ENCODE results near the gene FBH1. TPM values are rescaled to one million over a fixed set of nuclear protein-coding genes. Genes with fewer than 3 reads are reported as not detected.

The FBH1 gene
- total and polyA plus RNA-seq, 4 donors = 39.4 to 93.2 (median 63.8) TPM

DNA sequence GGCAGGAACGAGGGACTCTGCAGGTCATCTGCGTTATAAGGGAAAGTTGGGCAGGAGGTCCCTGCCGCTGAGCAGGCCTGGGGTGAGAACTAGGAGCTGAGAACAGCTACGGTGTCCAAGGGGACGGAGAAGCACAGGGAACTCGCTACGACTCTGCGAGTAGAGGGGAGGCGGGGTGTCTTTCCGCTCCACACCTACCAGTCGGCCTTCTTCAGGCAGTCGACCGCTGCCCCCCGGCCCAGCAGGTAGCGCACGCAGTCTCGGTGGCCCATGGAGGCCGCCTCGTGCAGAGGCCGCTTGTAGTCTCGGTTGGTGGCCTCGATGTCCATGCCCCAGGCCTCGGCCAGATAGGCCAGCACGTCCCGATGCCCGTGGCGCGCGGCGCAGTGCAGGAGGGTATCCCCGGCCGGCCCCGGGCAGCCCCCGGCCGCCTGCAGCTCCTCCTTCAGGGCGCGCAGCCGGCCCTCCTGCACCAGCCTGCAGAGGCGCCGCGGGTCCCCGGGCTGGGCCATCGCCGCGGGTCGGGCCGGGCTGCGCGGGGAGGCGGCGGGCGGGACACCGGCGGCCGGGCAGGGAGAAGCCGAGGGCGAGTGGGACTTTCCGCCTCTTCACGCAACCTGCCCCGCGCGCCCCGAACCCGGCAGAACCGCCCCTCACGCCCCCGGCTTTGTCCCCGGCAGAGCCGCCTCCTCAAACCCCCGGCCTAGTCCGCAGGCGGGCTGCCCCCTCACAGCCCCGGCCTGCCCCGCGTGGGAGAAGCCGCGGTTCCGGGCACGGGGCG lies 1.0 kb upstream of the FBH1 start:
- Histone ChIP-seq H3K27ac (ENCODE audit: low read depth in 1 of 2, low read length in 1 of 2) (peak overlapping the region; percentile 76 to 92), H3K9ac (ENCODE audit: insufficient read depth in 1 of 2, low read length in 2 of 2) (peak overlapping the region in 1 of 2 donors; percentile 85), H3K4me3 (peak overlapping the region; percentile 69), H3K27me3 (ENCODE audit: control insufficient read depth in 3 of 3, insufficient read depth in 3 of 3, low read length in 2 of 3) (no peaks in the 10 kb centered on the region), H3K36me3 (ENCODE audit: control insufficient read depth in 4 of 4, insufficient read depth in 4 of 4, low read length in 4 of 4) (peaks cover 2 to 31% (median 4%) of the 10 kb centered on the region in 4 donors), H3K4me1 (ENCODE audit: control insufficient read depth in 5 of 5, insufficient read depth in 5 of 5, low read length in 5 of 5) (peaks cover 13 to 22% (median 15%) of the 10 kb centered on the region in 5 donors), H3K9me3 (ENCODE audit: control insufficient read depth in 4 of 4, insufficient read depth in 3 of 4, low read length in 3 of 4) (no peaks in the 10 kb centered on the region)
- DNase-seq (peak; percentile 30 to 40 (median 31)), ATAC-seq (ENCODE audit: insufficient read depth, low FRiP score) (peak; percentile 14)
- WGBS, 2 donors = 0 to 1% methylated on average over 44 to 80 of the region's 80 CpGs
- TF ChIP-seq, protein P1, sequence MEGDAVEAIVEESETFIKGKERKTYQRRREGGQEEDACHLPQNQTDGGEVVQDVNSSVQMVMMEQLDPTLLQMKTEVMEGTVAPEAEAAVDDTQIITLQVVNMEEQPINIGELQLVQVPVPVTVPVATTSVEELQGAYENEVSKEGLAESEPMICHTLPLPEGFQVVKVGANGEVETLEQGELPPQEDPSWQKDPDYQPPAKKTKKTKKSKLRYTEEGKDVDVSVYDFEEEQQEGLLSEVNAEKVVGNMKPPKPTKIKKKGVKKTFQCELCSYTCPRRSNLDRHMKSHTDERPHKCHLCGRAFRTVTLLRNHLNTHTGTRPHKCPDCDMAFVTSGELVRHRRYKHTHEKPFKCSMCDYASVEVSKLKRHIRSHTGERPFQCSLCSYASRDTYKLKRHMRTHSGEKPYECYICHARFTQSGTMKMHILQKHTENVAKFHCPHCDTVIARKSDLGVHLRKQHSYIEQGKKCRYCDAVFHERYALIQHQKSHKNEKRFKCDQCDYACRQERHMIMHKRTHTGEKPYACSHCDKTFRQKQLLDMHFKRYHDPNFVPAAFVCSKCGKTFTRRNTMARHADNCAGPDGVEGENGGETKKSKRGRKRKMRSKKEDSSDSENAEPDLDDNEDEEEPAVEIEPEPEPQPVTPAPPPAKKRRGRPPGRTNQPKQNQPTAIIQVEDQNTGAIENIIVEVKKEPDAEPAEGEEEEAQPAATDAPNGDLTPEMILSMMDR (IDR thresholded peaks at IDR 0.05; ENCODE audit: control extremely low read depth, extremely low read depth) = no peak

DNA sequence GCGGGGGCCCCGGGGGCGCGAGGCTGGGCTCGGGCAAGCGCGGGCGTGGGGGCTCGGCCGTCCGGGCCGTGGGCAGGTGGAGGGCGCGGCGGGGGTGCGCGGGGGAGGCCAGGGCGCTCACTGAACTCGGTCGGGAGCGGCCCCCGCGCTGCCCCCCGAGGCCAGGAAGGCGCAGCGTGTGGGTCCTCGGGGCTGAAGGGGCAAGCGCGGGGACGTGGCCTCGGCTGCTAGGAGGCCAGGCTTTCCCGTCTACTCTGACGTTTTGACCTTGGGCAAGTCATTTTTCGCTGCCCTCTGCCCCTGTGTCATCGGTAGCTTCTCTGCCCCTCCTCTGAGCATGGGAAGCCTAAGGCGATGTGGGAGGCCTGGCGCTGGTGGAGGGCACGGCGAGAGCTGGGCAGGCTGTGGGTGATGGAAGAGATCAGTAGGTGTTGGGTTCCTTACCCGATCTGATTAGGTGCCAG lies 441 bp downstream of the FBH1 start:
- no peaks in the 10 kb centered on the region for H3K9me3 ChIP-seq (ENCODE audit: control insufficient read depth in 4 of 4, insufficient read depth in 3 of 4, low read length in 3 of 4)
- peaks cover 14 to 25% (median 19%) of the 10 kb centered on the region in 5 donors for H3K4me1 ChIP-seq (ENCODE audit: control insufficient read depth in 5 of 5, insufficient read depth in 5 of 5, low read length in 5 of 5)
- peak overlapping the region; percentile 15 to 68 for H3K9ac ChIP-seq (ENCODE audit: insufficient read depth in 1 of 2, low read length in 2 of 2)
- H3K4me3 ChIP-seq = peak overlapping the region; percentile 92
- 1% methylated on average over 18 to 40 of the region's 40 CpGs for WGBS, 2 donors
- DNase-seq (peak; percentile 13 to 19 (median 17)), ATAC-seq (ENCODE audit: insufficient read depth, low FRiP score) (no peak)
- H3K36me3 ChIP-seq (ENCODE audit: control insufficient read depth in 4 of 4, insufficient read depth in 4 of 4, low read length in 4 of 4) = peaks cover 0 to 29% (median 6%) of the 10 kb centered on the region in 4 donors
- peak overlapping the region; percentile 90 to 91 for H3K27ac ChIP-seq (ENCODE audit: low read depth in 1 of 2, low read length in 1 of 2)
- TF ChIP-seq, protein P1 (IDR thresholded peaks at IDR 0.05; ENCODE audit: control extremely low read depth, extremely low read depth) = no peak
- no peaks in the 10 kb centered on the region for H3K27me3 ChIP-seq (ENCODE audit: control insufficient read depth in 3 of 3, insufficient read depth in 3 of 3, low read length in 2 of 3)

DNA sequence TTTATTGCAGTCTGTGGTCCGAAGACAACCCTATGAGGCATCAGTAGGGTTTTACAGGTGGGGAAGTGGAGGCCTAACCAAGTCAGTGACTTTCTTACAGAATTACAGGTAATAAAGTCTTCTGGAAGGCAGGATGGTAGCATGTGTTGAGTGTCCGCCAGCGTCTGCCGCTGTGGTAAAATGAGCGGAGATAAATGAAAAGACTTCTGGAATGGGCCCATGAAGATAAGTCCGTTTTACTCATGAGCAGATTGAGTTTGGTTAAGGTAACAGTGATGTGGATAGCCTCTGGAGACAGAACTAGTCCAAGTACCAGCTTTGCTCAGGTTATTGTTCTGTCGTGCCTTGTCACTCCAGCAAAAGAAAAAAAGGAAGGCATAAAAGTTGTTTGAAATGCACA lies 966 bp downstream of the FBH1 start:
- no peak for DNase-seq
- 71 to 78% methylated on average over 7 of the region's 7 CpGs for WGBS, 2 donors
- Histone ChIP-seq H3K4me1 (ENCODE audit: control insufficient read depth in 5 of 5, insufficient read depth in 5 of 5, low read length in 5 of 5) (peaks cover 14 to 25% (median 19%) of the 10 kb centered on the region in 5 donors), H3K4me3 (peak overlapping the region; percentile 92), H3K36me3 (ENCODE audit: control insufficient read depth in 4 of 4, insufficient read depth in 4 of 4, low read length in 4 of 4) (peaks cover 0 to 28% (median 7%) of the 10 kb centered on the region in 4 donors), H3K9ac (ENCODE audit: insufficient read depth in 1 of 2, low read length in 2 of 2) (peak overlapping the region; percentile 15 to 68), H3K27me3 (ENCODE audit: control insufficient read depth in 3 of 3, insufficient read depth in 3 of 3, low read length in 2 of 3) (no peaks in the 10 kb centered on the region), H3K9me3 (ENCODE audit: control insufficient read depth in 4 of 4, insufficient read depth in 3 of 4, low read length in 3 of 4) (no peaks in the 10 kb centered on the region), H3K27ac (ENCODE audit: low read depth in 1 of 2, low read length in 1 of 2) (peak overlapping the region; percentile 90 to 91)
- ATAC-seq (ENCODE audit: insufficient read depth, low FRiP score) = no peak
- TF ChIP-seq, protein P1 (IDR thresholded peaks at IDR 0.05; ENCODE audit: control extremely low read depth, extremely low read depth) = no peak

All from lung (tissue), 12 donors.